Omental fat pad (tissue), 4 donors: ENCODE results near the gene ACAA2. TPM values are rescaled to one million over a fixed set of nuclear protein-coding genes. Genes with fewer than 3 reads are reported as not detected.

Source experiments
- ATAC-seq: fragments of 150-250 bp; one replicate; pipeline ENCODE4 v1.9.1; 2016; ENCODE audit warnings: mild to moderate bottlenecking, moderate library complexity; ENCODE audit not compliant: low FRiP score
- DNase-seq: peaks from one replicate; pipeline ENCODE4 v3.0.0-alpha.2; 2019; ENCODE audit warnings: low spot score
- total RNA-seq, 4 donors: library from RNA; depleted of rRNA; stranded (reverse); fragments of >200 nt; gene quantifications; one replicate each; pipeline ENCODE4 v1.1.0, GENCODE V29; 2016
- TF ChIP-seq, protein P1 (sequence below), 3 donors: fragments of 450-650 bp; IDR thresholded peaks; one replicate each; pipeline ENCODE4 v1.5.1; 2016 to 2017; ENCODE audit warnings: antibody characterized with exemption in 3 of 3, mild to moderate bottlenecking in 3 of 3, moderate library complexity in 2 of 3

The ACAA2 gene
- total RNA-seq, 4 donors from 2014 or later, result 86.4 to 167 (median 112) TPM

DNA sequence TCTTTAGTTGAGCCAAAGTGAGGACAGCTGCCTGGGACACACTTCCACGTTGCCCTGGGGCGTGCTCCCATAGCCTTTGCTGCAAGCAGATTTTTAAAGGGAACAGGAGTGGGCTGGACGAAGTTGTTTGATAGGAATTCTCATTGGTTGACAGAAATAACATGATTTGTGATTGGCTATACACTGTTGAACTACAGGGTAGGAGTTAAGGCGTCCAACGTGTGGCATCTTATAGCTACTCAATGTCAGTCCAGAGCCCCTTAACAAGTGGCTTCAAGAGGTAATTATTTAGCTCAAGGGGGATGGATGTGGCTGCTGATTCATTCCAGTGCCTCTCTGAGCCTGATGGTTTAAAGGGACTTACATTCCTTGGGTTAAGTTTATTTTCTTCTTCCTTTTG lies 65.5 kb downstream of the ACAA2 start:
- ATAC-seq (no peak), DNase-seq (no peak)
- TF ChIP-seq, protein P1, sequence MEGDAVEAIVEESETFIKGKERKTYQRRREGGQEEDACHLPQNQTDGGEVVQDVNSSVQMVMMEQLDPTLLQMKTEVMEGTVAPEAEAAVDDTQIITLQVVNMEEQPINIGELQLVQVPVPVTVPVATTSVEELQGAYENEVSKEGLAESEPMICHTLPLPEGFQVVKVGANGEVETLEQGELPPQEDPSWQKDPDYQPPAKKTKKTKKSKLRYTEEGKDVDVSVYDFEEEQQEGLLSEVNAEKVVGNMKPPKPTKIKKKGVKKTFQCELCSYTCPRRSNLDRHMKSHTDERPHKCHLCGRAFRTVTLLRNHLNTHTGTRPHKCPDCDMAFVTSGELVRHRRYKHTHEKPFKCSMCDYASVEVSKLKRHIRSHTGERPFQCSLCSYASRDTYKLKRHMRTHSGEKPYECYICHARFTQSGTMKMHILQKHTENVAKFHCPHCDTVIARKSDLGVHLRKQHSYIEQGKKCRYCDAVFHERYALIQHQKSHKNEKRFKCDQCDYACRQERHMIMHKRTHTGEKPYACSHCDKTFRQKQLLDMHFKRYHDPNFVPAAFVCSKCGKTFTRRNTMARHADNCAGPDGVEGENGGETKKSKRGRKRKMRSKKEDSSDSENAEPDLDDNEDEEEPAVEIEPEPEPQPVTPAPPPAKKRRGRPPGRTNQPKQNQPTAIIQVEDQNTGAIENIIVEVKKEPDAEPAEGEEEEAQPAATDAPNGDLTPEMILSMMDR (IDR thresholded peaks at IDR 0.05), result no peak

DNA sequence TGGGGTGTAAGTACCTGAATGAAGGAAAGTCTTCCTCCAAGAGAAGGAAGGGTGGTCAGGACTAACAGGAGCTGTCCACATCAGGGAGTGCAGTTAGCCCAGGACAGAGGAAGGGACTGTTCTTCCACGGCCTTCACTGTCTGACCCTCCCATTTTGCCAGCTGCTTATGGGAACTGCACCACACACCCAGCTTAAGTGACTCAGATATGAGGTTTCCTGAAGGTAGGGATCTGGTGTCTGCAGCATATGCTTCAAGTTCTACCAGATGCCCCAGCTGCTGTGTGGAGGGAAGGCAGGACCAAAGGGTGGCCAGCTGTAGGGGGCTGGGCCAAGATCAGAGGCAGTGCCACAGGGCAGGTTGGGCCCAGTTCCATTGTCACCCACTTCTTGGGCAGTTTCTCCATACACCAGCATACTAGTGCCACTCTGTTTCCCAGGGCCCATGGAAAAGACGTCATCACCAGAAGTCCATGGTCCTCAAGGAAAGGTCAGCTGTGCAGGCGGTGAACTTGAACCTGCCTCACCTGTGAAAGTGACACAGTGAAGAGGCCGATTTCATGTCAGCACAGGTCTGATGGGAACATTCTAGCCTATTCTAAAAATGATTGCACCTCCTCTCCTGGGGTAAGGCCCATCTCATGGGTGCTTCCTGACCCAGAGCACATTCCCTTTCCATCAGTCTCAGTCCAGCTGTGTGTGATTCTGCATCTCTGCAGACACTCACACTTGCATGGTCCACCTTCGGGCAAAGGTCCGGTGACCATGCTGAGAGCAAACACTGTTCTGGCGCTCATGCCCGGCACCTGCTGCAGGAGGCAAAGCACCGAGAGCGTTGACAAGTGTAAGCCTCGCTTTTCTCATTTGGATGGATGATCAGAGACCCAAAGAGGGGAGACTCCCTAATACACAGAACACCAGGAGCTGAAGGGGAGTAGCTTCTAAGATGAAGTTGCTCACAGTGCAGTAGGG lies 68.0 kb downstream of the ACAA2 start:
- no peak for ATAC-seq
- TF ChIP-seq, protein P1 (IDR thresholded peaks at IDR 0.05), result no peak
- DNase-seq, result no peak

DNA sequence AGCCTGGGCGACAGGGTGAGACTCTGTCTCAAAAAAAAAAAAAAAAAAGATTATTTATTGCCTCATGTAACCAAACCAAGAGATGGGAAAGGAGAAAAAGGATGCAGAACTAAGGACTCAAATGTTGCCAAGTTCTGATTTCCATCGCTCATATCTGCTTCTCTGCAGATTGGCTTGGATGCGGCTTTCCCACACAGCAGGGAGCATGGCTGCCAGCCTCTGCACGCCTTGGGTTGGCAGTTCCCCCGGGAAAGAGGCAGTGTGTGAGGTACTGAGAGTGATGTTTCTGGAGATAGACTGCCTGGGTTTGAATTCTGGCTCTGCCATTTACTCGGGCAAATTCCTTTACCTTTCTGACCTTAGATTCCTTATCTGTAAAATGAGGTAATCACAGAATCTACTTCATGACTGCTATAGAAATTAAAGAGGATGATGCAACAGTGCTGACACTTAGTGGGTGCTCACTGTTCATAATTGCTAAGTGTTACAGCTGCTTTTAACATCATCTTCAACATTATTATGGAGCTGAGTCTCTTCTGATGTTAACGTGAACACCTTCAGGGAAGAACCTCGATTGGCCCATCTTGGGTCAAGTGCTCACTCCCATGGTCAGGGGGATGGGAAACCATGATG lies 68.8 kb downstream of the ACAA2 start:
- ATAC-seq (no peak), DNase-seq (no peak)
- TF ChIP-seq, protein P1 (IDR thresholded peaks at IDR 0.05), result no peak

DNA sequence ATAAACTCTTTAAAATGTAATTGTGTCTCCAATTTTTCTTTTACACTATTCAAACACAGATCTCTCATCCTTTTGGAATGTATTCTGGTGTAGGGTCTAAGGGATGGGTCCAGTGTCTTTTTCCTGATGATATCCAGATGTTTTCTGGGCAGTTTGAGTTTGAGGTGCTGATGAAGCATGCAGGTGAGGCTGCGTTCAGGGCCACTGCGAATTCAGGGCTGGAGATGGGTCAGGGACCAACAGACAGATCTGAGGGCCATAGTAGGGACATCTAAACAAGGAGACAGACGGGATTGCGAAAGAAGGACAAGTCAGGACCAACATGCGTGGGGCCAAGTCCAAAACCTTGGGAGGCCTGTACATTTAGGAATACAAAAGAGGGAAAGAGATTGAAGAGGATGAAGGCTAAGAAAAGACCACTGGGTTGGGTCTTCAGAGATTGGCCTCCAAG lies 70.2 kb downstream of the ACAA2 start:
- no peak for ATAC-seq
- DNase-seq, result no peak
- TF ChIP-seq, protein P1 (IDR thresholded peaks at IDR 0.05), result no peak

DNA sequence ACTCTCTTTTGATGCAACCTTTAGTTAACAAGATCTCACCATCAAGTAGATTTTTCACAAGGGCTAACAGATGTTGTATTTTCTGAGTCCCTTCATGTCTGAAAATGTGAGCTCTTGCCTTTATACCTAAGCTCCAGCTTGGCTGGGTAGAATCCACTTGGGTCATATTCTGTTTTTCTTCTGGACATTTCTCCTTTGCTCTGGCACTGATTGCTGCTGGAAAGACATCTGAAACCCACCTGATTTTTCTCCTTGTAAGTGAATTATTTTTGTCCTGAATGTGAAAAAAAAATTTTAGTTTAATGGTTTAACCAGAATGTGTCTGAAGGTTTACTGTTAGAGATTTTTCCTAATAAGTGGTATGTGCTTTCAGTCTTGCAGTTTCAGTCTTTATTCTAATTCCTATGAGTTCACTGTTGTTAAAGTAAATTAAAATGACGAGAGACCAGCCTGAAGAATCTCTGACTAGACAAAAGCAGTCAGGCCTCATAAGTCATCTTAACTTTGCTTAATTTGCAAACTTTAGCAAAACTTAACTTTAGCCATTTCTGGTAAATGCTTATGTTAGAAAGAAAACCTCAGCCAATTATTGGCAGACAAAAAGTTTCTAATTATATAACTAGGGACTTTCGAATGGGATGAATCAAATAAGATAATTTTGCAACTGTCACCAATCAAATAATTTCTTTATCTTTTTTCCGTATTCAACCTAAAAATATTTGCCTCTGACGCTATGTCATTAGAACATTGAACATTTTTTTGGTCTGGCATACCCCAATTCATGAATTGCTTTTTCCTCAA lies 70.8 kb downstream of the ACAA2 start:
- no peak for DNase-seq
- TF ChIP-seq, protein P1 (IDR thresholded peaks at IDR 0.05), result no peak
- no peak for ATAC-seq

DNA sequence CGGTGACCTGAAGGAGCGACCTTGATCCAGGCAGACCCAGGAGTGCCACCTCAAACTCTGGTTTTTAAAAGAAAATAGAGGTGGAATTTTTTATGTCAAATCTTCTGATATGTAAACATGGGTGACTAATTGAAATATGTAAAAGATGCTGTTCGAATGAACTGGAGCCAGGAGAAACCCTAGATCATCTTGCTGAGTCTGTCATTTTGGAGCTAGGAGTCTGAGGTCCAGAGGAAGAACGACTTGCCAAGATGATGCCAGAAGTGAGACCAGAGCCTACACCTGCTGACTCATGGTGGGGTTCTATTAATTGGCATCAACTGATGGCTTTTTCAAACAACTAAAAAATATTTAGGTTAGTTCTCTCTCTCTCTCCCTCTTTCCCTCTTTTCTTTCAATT lies 74.1 kb downstream of the ACAA2 start:
- ATAC-seq (no peak), DNase-seq (no peak)
- TF ChIP-seq, protein P1 (IDR thresholded peaks at IDR 0.05), result no peak
